Esophagus squamous epithelium (tissue), 5 donors: ENCODE measurements around the gene MYL11. TPM values are rescaled to one million over a fixed set of nuclear protein-coding genes. Genes with fewer than 3 reads are reported as not detected.
"Not testable (repeated sequence)": the region's sequence is repeated elsewhere in the genome, so short reads cannot be mapped to it uniquely, and the experiment has no call there.

Source experiments
- DNase-seq: peaks from one replicate; lab custom pipeline; 2025; lab: John Stamatoyannopoulos, UW
- H3K27ac ChIP-seq, 4 donors: fragments of 200-600 bp; sonication (generic); one replicate each; pipeline ENCODE4 v1.5.1; 2016 to 2019; ENCODE audit warnings: mild to moderate bottlenecking in 1 of 4
- H3K27me3 ChIP-seq, 4 donors: fragments of 200-600 bp; sonication (generic); 1 replicate in 3 of 4; 2 replicates in 1 of 4; pipeline versions ENCODE4 v1.5.1 to v1.6.0; 2017 to 2021; ENCODE audit warnings: antibody characterized with exemption in 1 of 4
- H3K36me3 ChIP-seq, 3 donors: fragments of 200-600 bp; sonication (generic); one replicate each; pipeline ENCODE4 v1.5.1; 2016 to 2019
- H3K4me1 ChIP-seq, 3 donors: fragments of 200-600 bp; sonication (generic); one replicate each; pipeline ENCODE4 v1.5.1; 2017 to 2019
- H3K4me3 ChIP-seq, 4 donors: fragments of 200-600 bp; sonication (generic); 1 replicate in 3 of 4; 2 replicates in 1 of 4; pipeline ENCODE4 v1.5.1; 2016 to 2019; ENCODE audit warnings: mild to moderate bottlenecking in 2 of 4, moderate library complexity in 1 of 4
- H3K9me3 ChIP-seq, 3 donors: fragments of 200-600 bp; sonication (generic); one replicate each; pipeline ENCODE4 v1.5.1; 2016 to 2019
- POLR2A ChIP-seq, 4 donors: fragments of 450-650 bp; IDR thresholded peaks; one replicate each; pipeline ENCODE4 v1.6.1; 2017; ENCODE audit warnings: antibody characterized with exemption in 4 of 4, mild to moderate bottlenecking in 4 of 4, moderate library complexity in 3 of 4
- WGBS, 2 donors: methylation state at CpG; one replicate each; pipeline ENCODE4 v1.1.5; 2018; 5-methylcytosine and 5-hydroxymethylcytosine counted together
- intact Hi-C: fragments of 100-400 bp; cut with DNase I; formaldehyde crosslinking; loops from one replicate; pipeline ENCODE4 v1.15.0; 2022
- total RNA-seq, 4 donors: library from RNA; depleted of rRNA; stranded (reverse); fragments of >200 nt; gene quantifications; one replicate each; pipeline ENCODE4 v1.1.0, GENCODE V29; 2016
- TF ChIP-seq, protein P1 (sequence below), 6 experiments: fragments of 450-650 bp in 4 of 6; fragments of 200-600 bp in 2 of 6; sonication (generic) in 2 of 6; IDR thresholded peaks; one replicate each; pipeline ENCODE4 v1.5.1; 2016 to 2019; ENCODE audit warnings: antibody characterized with exemption in 6 of 6, mild to moderate bottlenecking in 4 of 6, moderate library complexity in 4 of 6
- donor health status: DM: yes; HTN: yes; CAD: no.

The MYL11 gene
- total RNA-seq, 4 donors from 2014 or later, result not detected

- Histone ChIP-seq H3K27ac (peak overlapping the region; percentile 74 to 86 (median 82)), H3K27me3 (no peaks in the 10 kb centered on the region), H3K4me1 (peaks cover 5 to 50% (median 17%) of the 10 kb centered on the region in 3 donors), H3K9me3 (no peaks in the 10 kb centered on the region), H3K36me3 (peaks cover 0 to 18% (median 0%) of the 10 kb centered on the region in 3 donors), H3K4me3 (peak overlapping the region; percentile 76 to 96 (median 83))
- TF ChIP-seq, protein P1, sequence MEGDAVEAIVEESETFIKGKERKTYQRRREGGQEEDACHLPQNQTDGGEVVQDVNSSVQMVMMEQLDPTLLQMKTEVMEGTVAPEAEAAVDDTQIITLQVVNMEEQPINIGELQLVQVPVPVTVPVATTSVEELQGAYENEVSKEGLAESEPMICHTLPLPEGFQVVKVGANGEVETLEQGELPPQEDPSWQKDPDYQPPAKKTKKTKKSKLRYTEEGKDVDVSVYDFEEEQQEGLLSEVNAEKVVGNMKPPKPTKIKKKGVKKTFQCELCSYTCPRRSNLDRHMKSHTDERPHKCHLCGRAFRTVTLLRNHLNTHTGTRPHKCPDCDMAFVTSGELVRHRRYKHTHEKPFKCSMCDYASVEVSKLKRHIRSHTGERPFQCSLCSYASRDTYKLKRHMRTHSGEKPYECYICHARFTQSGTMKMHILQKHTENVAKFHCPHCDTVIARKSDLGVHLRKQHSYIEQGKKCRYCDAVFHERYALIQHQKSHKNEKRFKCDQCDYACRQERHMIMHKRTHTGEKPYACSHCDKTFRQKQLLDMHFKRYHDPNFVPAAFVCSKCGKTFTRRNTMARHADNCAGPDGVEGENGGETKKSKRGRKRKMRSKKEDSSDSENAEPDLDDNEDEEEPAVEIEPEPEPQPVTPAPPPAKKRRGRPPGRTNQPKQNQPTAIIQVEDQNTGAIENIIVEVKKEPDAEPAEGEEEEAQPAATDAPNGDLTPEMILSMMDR (IDR thresholded peaks at IDR 0.05), result no peak
- TF ChIP-seq POLR2A (IDR thresholded peaks at IDR 0.05), result no peak
- DNase-seq, result no peak
- intact Hi-C loops, result no loop called here
- WGBS, 2 donors, result 13 to 17% methylated on average over 17 to 28 of the region's 31 CpGs
Observed at GRCh38 chr16:30394592-30395154, 20.1 kb downstream of the MYL11 start.

GRCh38 chr16:30395155-30395991, 20.8 kb downstream of the MYL11 start, which contains the start of gene ZNF48:
TSS of gene ZNF48 (plus strand) at chr16:30395420. CDS start at chr16:30395795, 375 bp downstream.
- intact Hi-C loops, result no loop called here
- TF ChIP-seq, protein P1 (IDR thresholded peaks at IDR 0.05), result peak in 3 of 6 experiments; percentile 38 to 55 (median 51)
- TF ChIP-seq POLR2A (IDR thresholded peaks at IDR 0.05), result peak in 2 of 4 donors; percentile 28 to 34
- H3K36me3 ChIP-seq, result peaks cover 0 to 18% (median 0%) of the 10 kb centered on the region in 3 donors
- no peak for DNase-seq
- peaks cover 5 to 57% (median 21%) of the 10 kb centered on the region in 3 donors for H3K4me1 ChIP-seq
- peak within 1 kb of the TSS; percentile 76 to 96 (median 83) for H3K4me3 ChIP-seq
- H3K27ac ChIP-seq, result peak within 1 kb of the TSS; percentile 74 to 86 (median 82)
- H3K9me3 ChIP-seq, result no peaks in the 10 kb centered on the region
- H3K27me3 ChIP-seq, result no peaks in the 10 kb centered on the region
- WGBS, 2 donors, result 0% methylated on average over 3 of the region's 103 CpGs; no CpG with 5 or more reads in 1 of the 2 donors

DNA sequence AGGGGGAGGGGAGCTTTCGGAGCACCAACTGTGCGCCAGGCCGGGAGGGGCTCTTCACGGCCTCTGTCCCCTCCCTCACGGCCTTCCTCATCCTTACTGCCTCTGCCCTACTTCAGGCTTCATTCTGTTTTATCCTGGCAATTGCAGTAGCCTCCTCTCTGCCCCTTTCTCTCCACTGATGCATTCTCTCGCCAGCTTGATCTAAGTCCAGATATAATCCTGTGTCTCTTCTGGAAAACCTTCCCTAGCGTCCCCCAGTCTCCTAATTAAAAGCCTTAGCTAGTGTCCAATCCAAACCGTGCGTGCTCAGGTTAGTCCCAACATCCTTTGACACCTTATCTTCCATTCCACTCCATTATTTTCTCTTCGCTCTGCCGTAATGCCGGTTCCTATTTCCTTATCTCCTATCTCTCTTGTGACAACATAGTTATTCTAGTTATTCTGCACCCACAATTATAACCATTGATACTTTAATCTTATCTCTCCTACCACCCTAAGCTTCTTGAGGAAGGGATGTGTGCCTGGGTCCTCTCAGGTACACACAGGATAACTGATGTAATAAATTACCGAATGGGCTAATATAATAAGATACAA, 21.5 kb downstream of the MYL11 start:
- Histone ChIP-seq H3K27me3 (no peaks in the 10 kb centered on the region), H3K4me3 (peak overlapping the region; percentile 76 to 96 (median 83)), H3K36me3 (peaks cover 0 to 18% (median 0%) of the 10 kb centered on the region in 3 donors), H3K9me3 (no peaks in the 10 kb centered on the region), H3K27ac (peak overlapping the region; percentile 74 to 86 (median 82)), H3K4me1 (peaks cover 5 to 62% (median 24%) of the 10 kb centered on the region in 3 donors)
- TF ChIP-seq, protein P1 (IDR thresholded peaks at IDR 0.05), result no peak
- TF ChIP-seq POLR2A (IDR thresholded peaks at IDR 0.05), result no peak
- no peak for DNase-seq
- 13 to 14% methylated on average over 13 of the region's 13 CpGs for WGBS, 2 donors
- intact Hi-C loops, result no loop called here

GRCh38 chr16:30396627-30397026, 22.0 kb downstream of the MYL11 start:
- Histone ChIP-seq H3K36me3 (peaks cover 0 to 18% (median 0%) of the 10 kb centered on the region in 3 donors), H3K4me1 (peaks cover 5 to 64% (median 26%) of the 10 kb centered on the region in 3 donors)
- 70 to 72% methylated on average over 4 of the region's 4 CpGs for WGBS, 2 donors
- H3K27me3 ChIP-seq, intact Hi-C loops, H3K27ac ChIP-seq, H3K4me3 ChIP-seq, DNase-seq, H3K9me3 ChIP-seq: not testable (repeated sequence)

GRCh38 chr16:30397056-30397455, 22.5 kb downstream of the MYL11 start:
- H3K9me3 ChIP-seq, result no peaks in the 10 kb centered on the region
- no peak overlapping the region for H3K4me3 ChIP-seq
- WGBS, 2 donors, result 75 to 89% methylated on average over 3 to 4 of the region's 4 CpGs
- H3K27ac ChIP-seq, result no peak overlapping the region
- no peak for DNase-seq
- peaks cover 0 to 18% (median 0%) of the 10 kb centered on the region in 3 donors for H3K36me3 ChIP-seq
- H3K27me3 ChIP-seq, result no peaks in the 10 kb centered on the region
- intact Hi-C loops, result no loop called here
- peaks cover 5 to 64% (median 26%) of the 10 kb centered on the region in 3 donors for H3K4me1 ChIP-seq
- TF ChIP-seq POLR2A (IDR thresholded peaks at IDR 0.05), result no peak
- TF ChIP-seq, protein P1 (IDR thresholded peaks at IDR 0.05), result no peak
